K562 (cell line): ENCODE data around the gene RAB5A. TPM values are rescaled to one million over a fixed set of nuclear protein-coding genes. Genes with fewer than 3 reads are reported as not detected.
A peak's percentile ranks its signal among the peaks of the same experiment; 100 is the strongest.

Experiments used
- CBX1 ChIP-seq: sonication (generic); IDR thresholded peaks from 2 replicates; pipeline ENCODE4 v1.6.1; 2016; ENCODE audit warnings: antibody characterized with exemption, low read depth, mild to moderate bottlenecking
- CHD1 ChIP-seq: fragments of 200-600 bp; sonication (generic); IDR thresholded peaks from one replicate; pipeline ENCODE4 v1.6.1; 2012; ENCODE audit warnings: mild to moderate bottlenecking, moderate library complexity, low read length, inconsistent platforms
- CREBBP ChIP-seq: IDR thresholded peaks from one replicate; pipeline ENCODE4 v1.6.1; 2012; ENCODE audit warnings: low read depth, mild to moderate bottlenecking, control low read depth, inconsistent platforms, low read length
- FOSL1 ChIP-seq: fragments of 200-800 bp; sonication (Bioruptor generic); conservative IDR thresholded peaks from 2 replicates; pipeline ENCODE4 v1.6.1; 2016; ENCODE audit warnings: missing genetic modification characterization, missing compliant biosample characterization
- FUS ChIP-seq: fragments of 200-400 bp; formaldehyde crosslinking; optimal IDR thresholded peaks from 2 replicates; pipeline ENCODE3; 2017; ENCODE audit warnings: low read depth, low read length
- MEF2D ChIP-seq: conservative IDR thresholded peaks from 2 replicates; pipeline ENCODE4 v1.6.1; 2016; ENCODE audit warnings: low read depth, missing genetic modification characterization, missing compliant biosample characterization
- MTF1 ChIP-seq: fragments of 250-450 bp; sonication (Bioruptor Pico); IDR thresholded peaks from 2 replicates; pipeline ENCODE4 v1.9.0; 2021; ENCODE audit warnings: moderate library complexity, mild to moderate bottlenecking, inconsistent platforms, borderline replicate concordance
- NR4A1 ChIP-seq, 2 experiments: fragments of 250-450 bp in 1 of 2; fragments of 450-650 bp in 1 of 2; sonication (Bioruptor Pico) in 1 of 2; IDR thresholded peaks; 2 replicates each; pipeline versions ENCODE4 v1.4.0 to v1.6.1; 2016 to 2020; ENCODE audit warnings: mild to moderate bottlenecking in 2 of 2, missing compliant biosample characterization in 1 of 2, missing genetic modification characterization in 1 of 2, moderate library complexity in 1 of 2
- POLR2AphosphoS2 ChIP-seq: IDR thresholded peaks from 2 replicates; pipeline ENCODE4 v1.6.1; 2012; ENCODE audit warnings: low read length, improper control_type of control experiment
- PRDM10 ChIP-seq: fragments of 450-650 bp; IDR thresholded peaks from 2 replicates; pipeline ENCODE4 v1.6.1; 2018; ENCODE audit not compliant: partially characterized antibody
- RBM22 ChIP-seq: fragments of 200-400 bp; formaldehyde crosslinking; IDR thresholded peaks from 2 replicates; pipeline ENCODE4 v1.6.1; 2018; ENCODE audit warnings: low read length, low read depth; ENCODE audit not compliant: poor library complexity, severe bottlenecking
- SAFB2 ChIP-seq: fragments of 200-400 bp; formaldehyde crosslinking; IDR thresholded peaks from 2 replicates; pipeline ENCODE4 v1.6.1; 2018; ENCODE audit warnings: borderline replicate concordance, low read length, low read depth, moderate library complexity; ENCODE audit not compliant: severe bottlenecking
- SMAD3 ChIP-seq: fragments of 450-650 bp; formaldehyde crosslinking; conservative IDR thresholded peaks from 2 replicates; pipeline ENCODE4 v1.4.0; 2020; ENCODE audit warnings: mild to moderate bottlenecking
- SRF ChIP-seq, 2 experiments: fragments of 250-450, 450-650 bp in 1 of 2; sonication (Bioruptor Pico) in 1 of 2; sonication (generic) in 1 of 2; formaldehyde crosslinking; IDR thresholded peaks; 2 replicates each; pipeline versions ENCODE4 v1.5.0 to v1.5.1; 2020 to 2022; ENCODE audit warnings: mild to moderate bottlenecking in 1 of 2, missing genetic modification reagents in 1 of 2
- SRSF3 ChIP-seq: fragments of 200-400 bp; formaldehyde crosslinking; IDR thresholded peaks from 2 replicates; pipeline ENCODE4 v1.6.1; 2016; ENCODE audit warnings: mild to moderate bottlenecking, low read length, moderate library complexity; ENCODE audit not compliant: insufficient read depth
- XRCC3 ChIP-seq: fragments of 450-650 bp; IDR thresholded peaks from 2 replicates; pipeline ENCODE4 v1.6.1; 2017; ENCODE audit warnings: mild to moderate bottlenecking, moderate library complexity
- ZFP36 ChIP-seq: fragments of 150-350 bp; IDR thresholded peaks from 2 replicates; pipeline ENCODE4 v1.6.1; 2018; ENCODE audit warnings: low read length, low read depth; ENCODE audit not compliant: partially characterized antibody
- ZFX ChIP-seq: sonication (generic); formaldehyde crosslinking; IDR thresholded peaks from 2 replicates; pipeline ENCODE4 v1.8.0; 2022; ENCODE audit warnings: mild to moderate bottlenecking, missing genetic modification reagents, moderate library complexity
- ZNF282 ChIP-seq: sonication (generic); formaldehyde crosslinking; IDR thresholded peaks from 2 replicates; pipeline ENCODE4 v1.8.1; 2023; ENCODE audit warnings: missing genetic modification reagents
- ZNF507 ChIP-seq: conservative IDR thresholded peaks from 2 replicates; pipeline ENCODE4 v1.6.1; 2017; ENCODE audit warnings: missing genetic modification characterization, missing compliant biosample characterization
- ZNF592 ChIP-seq: fragments of 450-650 bp; IDR thresholded peaks from 2 replicates; pipeline ENCODE4 v1.6.1; 2017; ENCODE audit warnings: antibody characterized with exemption, mild to moderate bottlenecking
- ZZZ3 ChIP-seq: fragments of 450-650 bp; IDR thresholded peaks from 2 replicates; pipeline ENCODE4 v1.6.1; 2016; ENCODE audit warnings: antibody characterized with exemption, mild to moderate bottlenecking, moderate library complexity
- polyA plus RNA-seq, 8 experiments: library from polyadenylated mRNA; depleted of rRNA in 4 of 8; stranded (reverse) in 5 of 8; unstranded in 3 of 8; fragments of >200 nt; fragmentation: Nextera tagmentation in 2 of 8; fragmentation: Illumina TruSeq in 1 of 8; extraction: Ambion mirVana in 2 of 8; extraction: Trizol in 1 of 8; gene quantifications; 2 replicates each; pipeline versions ENCODE4 v1.2.1 to v1.2.3, GENCODE V29; 2011 to 2014; ENCODE audit warnings: inconsistent platforms in 1 of 8, missing spikeins in 1 of 8
- total RNA-seq, 7 experiments: library from RNA; depleted of rRNA in 6 of 7; stranded (reverse); fragments of >200 nt in 6 of 7; fragmentation: Illumina TruSeq in 2 of 7; extraction: Trizol in 2 of 7; gene quantifications; 2 replicates each; pipeline versions ENCODE4 v1.2.1 to v1.2.3, GENCODE V29; 2011 to 2021; ENCODE audit warnings: low replicate concordance in 1 of 7

RAB5A gene
- total and polyA plus RNA-seq, 9 of the 15 experiments (the other 6 are each of a cell fraction or from before 2014, with no cell fraction given), result 28.3 to 64.2 (median 49.0) TPM

DNA sequence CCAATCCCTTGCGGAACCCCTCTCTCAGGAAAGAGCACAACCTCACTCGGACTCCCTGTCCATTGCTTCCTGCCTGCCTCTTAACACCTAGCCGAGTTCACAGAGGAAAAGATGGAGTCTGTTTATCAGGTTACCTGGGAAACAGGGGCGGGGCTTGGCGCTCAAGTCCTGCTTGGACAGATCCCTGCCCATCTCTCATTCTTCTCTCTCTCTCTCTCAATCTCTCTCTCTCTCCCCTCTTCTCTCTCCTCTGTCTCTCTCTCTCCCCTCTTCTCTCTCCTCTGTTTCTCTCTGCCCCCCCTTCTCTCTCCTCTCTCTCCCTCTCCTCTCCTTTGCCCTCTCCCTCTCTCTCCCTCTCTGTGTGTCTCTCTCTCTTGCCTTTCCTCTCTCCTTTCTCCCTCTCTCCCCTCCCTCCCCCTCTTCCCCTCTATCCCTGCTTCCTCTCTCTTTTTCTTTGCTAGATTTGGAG, 12.8 kb upstream of the RAB5A start, which contains the start of gene EFHB (continued):
- TF ChIP-seq PRDM10, result no peak
- TF ChIP-seq ZZZ3, result peak; percentile 77; the same call in 1 of the 2 replicates
- no peak for TF ChIP-seq CREBBP
- TF ChIP-seq NR4A1 (CRISPR knock-in tag; IDR thresholded peaks at IDR 0.05), result no peak
- no peak for TF ChIP-seq NR4A1 (tag; IDR thresholded peaks at IDR 0.05)
- TF ChIP-seq RBM22, result no peak
- TF ChIP-seq ZNF592, result no peak
- TF ChIP-seq ZFX, result no peak
- no peak for TF ChIP-seq FUS
- no peak for TF ChIP-seq FOSL1
- no peak for TF ChIP-seq ZNF507
- TF ChIP-seq SMAD3, result no peak
- no peak for TF ChIP-seq SAFB2
- TF ChIP-seq CHD1, result no peak
- no peak for TF ChIP-seq ZNF282 (CRISPR knock-in tag)
- TF ChIP-seq XRCC3, result no peak
- TF ChIP-seq POLR2AphosphoS2, result no peak
- TF ChIP-seq MTF1 (CRISPR knock-in tag), result no peak
- peak; percentile 80 for TF ChIP-seq MEF2D (tag)
- no peak for TF ChIP-seq SRSF3
- TF ChIP-seq CBX1, result no peak
- TF ChIP-seq ZFP36, result no peak
- TF ChIP-seq SRF (CRISPR knock-in tag; IDR thresholded peaks at IDR 0.05), result no peak
